Sigmoid colon (tissue), 7 donors: ENCODE measurements around the gene RRBP1. TPM values are rescaled to one million over a fixed set of nuclear protein-coding genes. Genes with fewer than 3 reads are reported as not detected.

ENCODE experiments used
- DNase-seq: peaks from one replicate; pipeline ENCODE4 v3.0.0-alpha.2; 2019
- H3K27ac ChIP-seq, 4 donors: fragments of 200-600 bp; sonication (generic); one replicate each; pipeline ENCODE4 v1.5.1; 2016 to 2019; ENCODE audit warnings: mild to moderate bottlenecking in 1 of 4
- H3K27me3 ChIP-seq, 3 donors: fragments of 200-600 bp; sonication (generic); one replicate each; pipeline ENCODE4 v1.5.1; 2019; ENCODE audit warnings: mild to moderate bottlenecking in 1 of 3
- H3K36me3 ChIP-seq, 4 donors: fragments of 200-600 bp; sonication (generic); one replicate each; pipeline ENCODE4 v1.5.1; 2016 to 2019
- H3K4me1 ChIP-seq, 4 donors: fragments of 200-600 bp; sonication (generic); one replicate each; pipeline ENCODE4 v1.5.1; 2017 to 2019
- H3K4me3 ChIP-seq, 4 donors: fragments of 200-600 bp; sonication (generic); one replicate each; pipeline ENCODE4 v1.5.1; 2017 to 2019; ENCODE audit warnings: mild to moderate bottlenecking in 2 of 4, moderate library complexity in 1 of 4
- H3K9me3 ChIP-seq, 4 donors: fragments of 200-600 bp in 3 of 4; sonication (generic) in 3 of 4; one replicate each; pipeline versions ENCODE4 v1.5.1 to v1.6.1; 2013 to 2019
- CTCF ChIP-seq, 4 experiments: fragments of 450-650 bp in 3 of 4; fragments of 200-600 bp in 1 of 4; IDR thresholded peaks; one replicate each; pipeline ENCODE4 v1.5.1; 2016 to 2019; ENCODE audit warnings: antibody characterized with exemption in 4 of 4, mild to moderate bottlenecking in 3 of 4, moderate library complexity in 2 of 4
- EP300 ChIP-seq, 4 donors: sonication (generic); formaldehyde crosslinking; IDR thresholded peaks; one replicate each; pipeline ENCODE4 v1.6.1; 2017; ENCODE audit warnings: antibody characterized with exemption in 4 of 4
- POLR2A ChIP-seq, 2 donors: fragments of 450-650 bp; IDR thresholded peaks; one replicate each; pipeline ENCODE4 v1.6.1; 2016; ENCODE audit warnings: antibody characterized with exemption in 2 of 2, mild to moderate bottlenecking in 2 of 2, moderate library complexity in 2 of 2
- POLR2AphosphoS5 ChIP-seq, 4 donors: sonication (generic); formaldehyde crosslinking; IDR thresholded peaks; one replicate each; pipeline ENCODE4 v1.6.1; 2017; ENCODE audit warnings: antibody characterized with exemption in 4 of 4
- WGBS, 2 donors: extraction: QIAGEN DNeasy Blood & Tissue Kit; methylation state at CpG; one replicate each; pipeline ENCODE4 v1.1.7; 2013; 5-methylcytosine and 5-hydroxymethylcytosine counted together
- intact Hi-C: fragments of 100-400 bp; cut with DNase I; formaldehyde crosslinking; loops from one replicate; pipeline ENCODE4 v1.15.1; 2023
- polyA plus RNA-seq, 3 donors: library from polyadenylated mRNA; stranded (reverse); fragments of 200-250 nt; gene quantifications; one replicate each; pipeline ENCODE4 v1.2.3, GENCODE V29; 2013
- total RNA-seq, 4 donors: library from RNA; depleted of rRNA; stranded (reverse); fragments of >200 nt; gene quantifications; one replicate each; pipeline ENCODE4 v1.1.0, GENCODE V29; 2016
- donor health status: healthy with polysubstance abuse.
- donor health status: Bipolar disorder and iron deficiency.
- donor health status: healthy.

Gene RRBP1
- total and polyA plus RNA-seq, 7 donors = 24.6 to 245 (median 35.3) TPM

- H3K4me3 ChIP-seq = no peak overlapping the region
- H3K27ac ChIP-seq = peak overlapping the region in 2 of 4 donors; percentile 10 to 29
- H3K27me3 ChIP-seq = no peaks in the 10 kb centered on the region
- DNase-seq = peak; percentile 60
- H3K4me1 ChIP-seq = peaks cover 0 to 77% (median 60%) of the 10 kb centered on the region in 4 donors
- intact Hi-C loops = no loop called here
- 45 to 76% methylated on average over 2 of the region's 2 CpGs for WGBS, 2 donors
- TF ChIP-seq EP300 (IDR thresholded peaks at IDR 0.05) = no peak
- TF ChIP-seq POLR2A (IDR thresholded peaks at IDR 0.05) = no peak
- no peak for TF ChIP-seq CTCF (IDR thresholded peaks at IDR 0.05)
- no peak for TF ChIP-seq POLR2AphosphoS5 (IDR thresholded peaks at IDR 0.05)
- H3K36me3 ChIP-seq = peaks cover 0 to 5% (median 0%) of the 10 kb centered on the region in 4 donors
- no peaks in the 10 kb centered on the region for H3K9me3 ChIP-seq
Measured at GRCh38 chr20:17651760-17652388, 30.2 kb downstream of the RRBP1 start.

- H3K27ac ChIP-seq = peak overlapping the region in 2 of 4 donors; percentile 10 to 29
- 46 to 55% methylated on average over 11 of the region's 11 CpGs for WGBS, 2 donors
- peaks cover 0 to 83% (median 66%) of the 10 kb centered on the region in 4 donors for H3K4me1 ChIP-seq
Measured at GRCh38 chr20:17651129-17651759, 30.8 kb downstream of the RRBP1 start.

DNA sequence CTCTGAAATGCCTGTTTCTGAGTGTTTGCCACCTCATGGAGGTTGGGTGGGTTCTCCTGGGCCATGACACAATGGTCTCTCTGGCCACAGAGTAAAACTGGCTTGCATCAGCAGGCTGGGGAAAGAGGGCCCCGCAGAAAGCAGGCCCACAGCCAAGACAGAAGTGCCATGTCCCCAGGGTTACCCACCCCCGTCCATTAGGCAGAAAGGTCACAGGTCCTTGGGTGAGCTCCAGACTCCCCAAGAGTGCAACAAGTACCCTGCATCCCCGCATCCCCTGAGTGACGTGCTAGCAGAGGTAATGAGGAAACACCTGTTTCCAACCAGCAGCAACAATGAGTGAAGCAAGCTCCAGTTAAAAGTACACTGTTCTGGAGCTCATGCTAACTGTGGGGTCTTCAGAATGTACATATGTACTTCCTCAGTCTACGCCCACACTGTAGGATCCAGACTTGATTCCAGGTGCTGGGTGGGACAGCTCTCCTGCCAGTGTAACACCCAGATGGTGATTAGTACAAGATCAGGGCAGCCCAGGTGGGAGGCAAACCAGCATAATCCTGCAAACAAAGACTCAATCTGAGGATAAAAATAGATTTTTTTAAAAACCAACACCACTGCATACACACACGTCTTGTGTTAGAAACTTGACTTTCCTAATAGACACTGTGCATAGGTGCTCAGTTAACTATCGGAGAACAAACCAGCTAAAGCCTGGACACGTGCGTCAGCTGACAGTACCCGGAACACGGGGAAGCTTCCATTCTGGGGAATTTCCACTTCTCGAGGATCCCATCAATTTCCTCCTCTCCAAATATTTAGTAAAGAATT lies 31.5 kb downstream of the RRBP1 start:
- Histone ChIP-seq H3K4me1 (peaks cover 0 to 83% (median 71%) of the 10 kb centered on the region in 4 donors), H3K36me3 (peaks cover 0 to 5% (median 0%) of the 10 kb centered on the region in 4 donors), H3K4me3 (no peak overlapping the region), H3K27ac (peak overlapping the region in 2 of 4 donors; percentile 10 to 29), H3K9me3 (no peaks in the 10 kb centered on the region), H3K27me3 (no peaks in the 10 kb centered on the region)
- WGBS, 2 donors = 64 to 67% methylated on average over 12 of the region's 12 CpGs
- DNase-seq = peak; percentile 64
- no peak for TF ChIP-seq EP300 (IDR thresholded peaks at IDR 0.05)
- TF ChIP-seq POLR2A (IDR thresholded peaks at IDR 0.05) = no peak
- no peak for TF ChIP-seq CTCF (IDR thresholded peaks at IDR 0.05)
- no peak for TF ChIP-seq POLR2AphosphoS5 (IDR thresholded peaks at IDR 0.05)
- intact Hi-C loops = no loop called here

More at GRCh38 chr20:17651129-17651759, 30.8 kb downstream of the RRBP1 start:
- TF ChIP-seq POLR2A (IDR thresholded peaks at IDR 0.05) (no peak), CTCF (IDR thresholded peaks at IDR 0.05) (no peak), POLR2AphosphoS5 (IDR thresholded peaks at IDR 0.05) (no peak), EP300 (IDR thresholded peaks at IDR 0.05) (no peak)
- peak; percentile 56 for DNase-seq
- Histone ChIP-seq H3K4me3 (no peak overlapping the region), H3K36me3 (peaks cover 0 to 5% (median 0%) of the 10 kb centered on the region in 4 donors), H3K9me3 (no peaks in the 10 kb centered on the region), H3K27me3 (no peaks in the 10 kb centered on the region)
- intact Hi-C loops = no loop called here

- H3K36me3 ChIP-seq = peaks cover 0 to 1% (median 0%) of the 10 kb centered on the region in 4 donors
- DNase-seq = peak; percentile 56
- intact Hi-C loops = no loop called here
- H3K27ac ChIP-seq = peak overlapping the region; percentile 9 to 46 (median 20)
- H3K4me1 ChIP-seq = peaks cover 0 to 88% (median 74%) of the 10 kb centered on the region in 4 donors
- H3K4me3 ChIP-seq = no peak overlapping the region
- 34 to 46% methylated on average over 20 of the region's 20 CpGs for WGBS, 2 donors
- TF ChIP-seq CTCF (IDR thresholded peaks at IDR 0.05) = peak in 1 of 4 experiments; percentile 20
- no peak for TF ChIP-seq POLR2AphosphoS5 (IDR thresholded peaks at IDR 0.05)
- no peaks in the 10 kb centered on the region for H3K27me3 ChIP-seq
- no peaks in the 10 kb centered on the region for H3K9me3 ChIP-seq
Measured at GRCh38 chr20:17648791-17649730, 33.0 kb downstream of the RRBP1 start.
